A549 (cell line): ENCODE results near the gene ABHD12. TPM values are rescaled to one million over a fixed set of nuclear protein-coding genes. Genes with fewer than 3 reads are reported as not detected.

Experiments
- ATAC-seq, 2 experiments: fragments of 200-7000 bp in 1 of 2; fragments of >200 bp in 1 of 2; cut with Nextera tagmentation in 1 of 2; cut with Tn5 transposase in 1 of 2; 3 replicates each; pipeline versions ENCODE4 v1.8.0 to v1.9.1; 2018 to 2020; ENCODE audit warnings: mild to moderate bottlenecking in 1 of 2, moderate library complexity in 1 of 2
- CTCF ChIA-PET: fragments of 300-600 bp; sonication (Branson Sonifier 250); formaldehyde crosslinking; extraction: SDS; loops from one replicate; lab custom pipeline; 2021; ENCODE audit warnings: antibody characterized with exemption, inconsistent platforms; lab: Yijun Ruan, JAX
- POLR2A ChIA-PET: fragments of 350-600 bp; formaldehyde crosslinking; extraction: SDS; loops from one replicate; lab custom pipeline; 2021; ENCODE audit warnings: antibody characterized with exemption, inconsistent platforms; lab: Yijun Ruan, JAX
- DNase-seq, 2 experiments: peaks; one replicate each; pipeline versions ENCODE4 v3.0.0 to v3.0.0-alpha.2; 2011 to 2016; ENCODE audit warnings: low read depth in 1 of 2, low spot score in 1 of 2
- FAIRE-seq: peaks from 2 replicates; lab custom pipeline; 2011; peaks lifted over from hg19 to GRCh38; lab: Jason Lieb, UNC
- H3K27ac ChIP-seq, 2 experiments: fragments of >200 bp; sonication (Bioruptor Twin); formaldehyde crosslinking; 3 replicates each; pipeline ENCODE4 v1.5.1; 2016 to 2017
- H3K4me1 ChIP-seq: fragments of >200 bp; sonication (Bioruptor Twin); formaldehyde crosslinking; 3 replicates; pipeline ENCODE4 v1.6.1; 2016
- H3K4me2 ChIP-seq: fragments of >200 bp; sonication (Bioruptor Twin); formaldehyde crosslinking; 3 replicates; pipeline ENCODE4 v1.6.1; 2016
- H3K4me3 ChIP-seq: fragments of >200 bp; sonication (Bioruptor Twin); formaldehyde crosslinking; 3 replicates; pipeline ENCODE4 v1.5.1; 2016
- H3K9me3 ChIP-seq: fragments of >200 bp; sonication (Bioruptor Twin); formaldehyde crosslinking; 3 replicates; pipeline ENCODE4 v1.6.1; 2016
- BHLHE40 ChIP-seq: IDR thresholded peaks from 2 replicates; pipeline ENCODE4 v1.6.1; 2012; ENCODE audit warnings: low read depth, low read length, inconsistent platforms
- CBX8 ChIP-seq: fragments of 200-600 bp; sonication (generic); IDR thresholded peaks from 2 replicates; pipeline ENCODE4 v1.6.1; 2016
- EHMT2 ChIP-seq: fragments of 200-600 bp; sonication (generic); IDR thresholded peaks from 2 replicates; pipeline ENCODE4 v1.6.1; 2016; ENCODE audit warnings: antibody characterized with exemption, low read depth, mild to moderate bottlenecking, moderate library complexity
- EP300 ChIP-seq, 2 experiments: fragments of >200 bp; sonication (Bioruptor Twin); formaldehyde crosslinking; IDR thresholded peaks; 2 replicates in 1 of 2; 3 replicates in 1 of 2; pipeline ENCODE4 v1.6.1; 2016 to 2017
- FOSL2 ChIP-seq, 2 experiments: fragments of 450-650 bp in 1 of 2; fragments of >200 bp in 1 of 2; sonication (Bioruptor Twin) in 1 of 2; formaldehyde crosslinking; IDR thresholded peaks; 2 replicates each; pipeline versions ENCODE4 v1.5.0 to v1.6.1; 2016 to 2020; ENCODE audit warnings: mild to moderate bottlenecking in 1 of 2, moderate library complexity in 1 of 2
- FOXS1 ChIP-seq: fragments of 250-450 bp; sonication (Bioruptor Pico); IDR thresholded peaks from 2 replicates; pipeline ENCODE4 v1.5.0; 2020; ENCODE audit warnings: mild to moderate bottlenecking, moderate library complexity
- HOXB5 ChIP-seq: fragments of 250-450 bp; sonication (Bioruptor Pico); IDR thresholded peaks from 2 replicates; pipeline ENCODE4 v1.5.0; 2020; ENCODE audit warnings: mild to moderate bottlenecking, moderate library complexity
- JUNB ChIP-seq: fragments of >200 bp; sonication (Bioruptor Twin); formaldehyde crosslinking; IDR thresholded peaks from 2 replicates; pipeline ENCODE4 v1.6.1; 2016
- KDM1A ChIP-seq: fragments of 200-600 bp; sonication (generic); IDR thresholded peaks from 2 replicates; pipeline ENCODE4 v1.6.1; 2016; ENCODE audit warnings: low read depth, mild to moderate bottlenecking
- MAFK ChIP-seq: fragments of 450-650 bp; IDR thresholded peaks from 2 replicates; pipeline ENCODE4 v1.6.1; 2014; ENCODE audit not compliant: partially characterized antibody
- MAZ ChIP-seq: fragments of 150-350 bp; IDR thresholded peaks from 2 replicates; pipeline ENCODE4 v1.6.1; 2014; ENCODE audit warnings: antibody characterized with exemption, low read depth, low read length, borderline replicate concordance
- PHF8 ChIP-seq: fragments of 200-600 bp; sonication (generic); IDR thresholded peaks from 2 replicates; pipeline ENCODE4 v1.6.1; 2016; ENCODE audit warnings: low read depth, mild to moderate bottlenecking, antibody characterized with exemption, moderate library complexity, borderline replicate concordance
- POLR2A ChIP-seq: IDR thresholded peaks from 2 replicates; pipeline ENCODE4 v1.6.1; 2012; ENCODE audit warnings: mild to moderate bottlenecking, low read length
- POLR2AphosphoS2 ChIP-seq: conservative IDR thresholded peaks from 2 replicates; pipeline ENCODE4 v1.6.1; 2012; ENCODE audit warnings: low read length, improper control_type of control experiment, inconsistent platforms
- RARB ChIP-seq: fragments of 250-450 bp; sonication (Bioruptor Pico); IDR thresholded peaks from 2 replicates; pipeline ENCODE4 v1.8.0; 2021; ENCODE audit warnings: mild to moderate bottlenecking, moderate library complexity
- SMC3 ChIP-seq: fragments of >200 bp; sonication (Bioruptor Twin); formaldehyde crosslinking; IDR thresholded peaks from 3 replicates; pipeline ENCODE4 v1.6.1; 2018; ENCODE audit warnings: inconsistent platforms
- ZC3H11A ChIP-seq: fragments of 450-650 bp; IDR thresholded peaks from 2 replicates; pipeline ENCODE4 v1.6.1; 2014; ENCODE audit warnings: antibody characterized with exemption, mild to moderate bottlenecking
- ZFP36 ChIP-seq: fragments of 450-650 bp; IDR thresholded peaks from 2 replicates; pipeline ENCODE4 v1.6.1; 2014; ENCODE audit warnings: borderline replicate concordance; ENCODE audit not compliant: partially characterized antibody
- WGBS: methylation state at CpG from one replicate; pipeline ENCODE4 v1.1.6; 2017; ENCODE audit errors: missing lambda C conversion rate; 5-methylcytosine and 5-hydroxymethylcytosine counted together
- polyA plus RNA-seq, 4 experiments: library from polyadenylated mRNA; depleted of rRNA in 3 of 4; stranded (reverse); fragments of >200 nt; fragmentation: RNase III in 1 of 4; extraction: RNeasy Plus Mini Kit Qiagen cat#74134 plus additional on column Dnase treatment in 1 of 4; gene quantifications; 2 replicates in 3 of 4; 3 replicates in 1 of 4; pipeline ENCODE4 v1.2.3, GENCODE V29; 2011 to 2017
- TF ChIP-seq, protein P1 (sequence below): fragments of 200-600 bp; sonication (generic); IDR thresholded peaks from 2 replicates; pipeline ENCODE4 v1.6.1; 2016; ENCODE audit warnings: antibody characterized with exemption, mild to moderate bottlenecking, moderate library complexity
- TF ChIP-seq, protein P2 (sequence below): IDR thresholded peaks from 2 replicates; pipeline ENCODE4 v1.6.1; 2012
- TF ChIP-seq, protein P3 (sequence below): fragments of 450-650 bp; IDR thresholded peaks from 2 replicates; pipeline ENCODE4 v1.6.1; 2014; ENCODE audit warnings: antibody characterized with exemption
- TF ChIP-seq, protein P4 (sequence below): fragments of >200 bp; sonication (Bioruptor Twin); formaldehyde crosslinking; IDR thresholded peaks from 2 replicates; pipeline ENCODE4 v1.6.1; 2016

Gene ABHD12
- polyA plus RNA-seq, 2 of the 4 experiments (the other 2 are of a cell fraction), result 54.3 to 101 TPM

DNA sequence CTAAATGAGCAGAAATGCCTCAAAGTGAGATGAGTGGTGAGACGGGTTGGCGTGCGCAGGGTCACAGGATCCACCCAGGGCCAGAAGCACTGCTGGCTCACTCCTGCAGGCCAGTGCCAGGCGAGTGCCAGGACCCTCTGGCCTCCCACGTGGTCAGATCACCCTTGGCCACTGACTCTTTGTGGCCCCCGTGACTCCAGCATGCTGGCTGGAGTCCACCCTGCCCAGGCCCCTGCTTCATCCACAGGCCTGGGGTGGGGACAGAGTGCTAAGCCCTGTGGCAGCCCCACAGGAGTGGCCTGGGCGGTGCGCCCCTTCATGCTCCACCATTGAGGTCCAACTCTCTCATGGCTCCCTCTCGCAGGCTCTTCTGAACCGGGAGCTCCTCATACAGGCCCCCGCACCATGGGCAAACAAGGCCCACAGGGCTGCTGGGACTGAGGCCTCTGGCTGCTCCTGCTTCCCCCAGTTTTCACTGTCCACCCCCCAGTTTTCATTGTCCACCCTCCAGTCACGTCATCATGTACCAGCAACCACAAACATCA is 61.6 kb downstream of the ABHD12 start:
- FAIRE-seq, result no peak
- no peak overlapping the region for H3K4me3 ChIP-seq
- ChIA-PET POLR2A (interaction anchor here (0.6 kb wide), 1 partner anchor 62 kb away, joined by 3 read pairs; the partner anchor contains the start of gene ABHD12), CTCF (interaction anchor here (1.1 to 1.9 kb wide), 3 partner anchors 13 to 335 kb away, joined by 3 to 6 read pairs (median 4); no protein-coding TSS in a partner anchor)
- no peaks in the 10 kb centered on the region for H3K9me3 ChIP-seq
- DNase-seq, result no peak
- WGBS, result 92% methylated on average over 12 of the region's 12 CpGs
- no peak overlapping the region for H3K4me2 ChIP-seq
- no peak overlapping the region; a peak in 1 of 6 replicates for H3K27ac ChIP-seq
- peaks cover 8% of the 10 kb centered on the region; the same call in 1 of the 3 replicates for H3K4me1 ChIP-seq
- TF ChIP-seq, protein P1, sequence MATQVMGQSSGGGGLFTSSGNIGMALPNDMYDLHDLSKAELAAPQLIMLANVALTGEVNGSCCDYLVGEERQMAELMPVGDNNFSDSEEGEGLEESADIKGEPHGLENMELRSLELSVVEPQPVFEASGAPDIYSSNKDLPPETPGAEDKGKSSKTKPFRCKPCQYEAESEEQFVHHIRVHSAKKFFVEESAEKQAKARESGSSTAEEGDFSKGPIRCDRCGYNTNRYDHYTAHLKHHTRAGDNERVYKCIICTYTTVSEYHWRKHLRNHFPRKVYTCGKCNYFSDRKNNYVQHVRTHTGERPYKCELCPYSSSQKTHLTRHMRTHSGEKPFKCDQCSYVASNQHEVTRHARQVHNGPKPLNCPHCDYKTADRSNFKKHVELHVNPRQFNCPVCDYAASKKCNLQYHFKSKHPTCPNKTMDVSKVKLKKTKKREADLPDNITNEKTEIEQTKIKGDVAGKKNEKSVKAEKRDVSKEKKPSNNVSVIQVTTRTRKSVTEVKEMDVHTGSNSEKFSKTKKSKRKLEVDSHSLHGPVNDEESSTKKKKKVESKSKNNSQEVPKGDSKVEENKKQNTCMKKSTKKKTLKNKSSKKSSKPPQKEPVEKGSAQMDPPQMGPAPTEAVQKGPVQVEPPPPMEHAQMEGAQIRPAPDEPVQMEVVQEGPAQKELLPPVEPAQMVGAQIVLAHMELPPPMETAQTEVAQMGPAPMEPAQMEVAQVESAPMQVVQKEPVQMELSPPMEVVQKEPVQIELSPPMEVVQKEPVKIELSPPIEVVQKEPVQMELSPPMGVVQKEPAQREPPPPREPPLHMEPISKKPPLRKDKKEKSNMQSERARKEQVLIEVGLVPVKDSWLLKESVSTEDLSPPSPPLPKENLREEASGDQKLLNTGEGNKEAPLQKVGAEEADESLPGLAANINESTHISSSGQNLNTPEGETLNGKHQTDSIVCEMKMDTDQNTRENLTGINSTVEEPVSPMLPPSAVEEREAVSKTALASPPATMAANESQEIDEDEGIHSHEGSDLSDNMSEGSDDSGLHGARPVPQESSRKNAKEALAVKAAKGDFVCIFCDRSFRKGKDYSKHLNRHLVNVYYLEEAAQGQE, result no peak
- TF ChIP-seq ZC3H11A, result no peak
- TF ChIP-seq, protein P2, sequence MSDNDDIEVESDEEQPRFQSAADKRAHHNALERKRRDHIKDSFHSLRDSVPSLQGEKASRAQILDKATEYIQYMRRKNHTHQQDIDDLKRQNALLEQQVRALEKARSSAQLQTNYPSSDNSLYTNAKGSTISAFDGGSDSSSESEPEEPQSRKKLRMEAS, result no peak
- no peak for TF ChIP-seq SMC3
- TF ChIP-seq JUNB, result no peak
- TF ChIP-seq EHMT2, result no peak
- TF ChIP-seq, protein P3, sequence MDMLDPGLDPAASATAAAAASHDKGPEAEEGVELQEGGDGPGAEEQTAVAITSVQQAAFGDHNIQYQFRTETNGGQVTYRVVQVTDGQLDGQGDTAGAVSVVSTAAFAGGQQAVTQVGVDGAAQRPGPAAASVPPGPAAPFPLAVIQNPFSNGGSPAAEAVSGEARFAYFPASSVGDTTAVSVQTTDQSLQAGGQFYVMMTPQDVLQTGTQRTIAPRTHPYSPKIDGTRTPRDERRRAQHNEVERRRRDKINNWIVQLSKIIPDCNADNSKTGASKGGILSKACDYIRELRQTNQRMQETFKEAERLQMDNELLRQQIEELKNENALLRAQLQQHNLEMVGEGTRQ, result no peak
- no peak for TF ChIP-seq POLR2AphosphoS2
- no peak for TF ChIP-seq FOXS1
- ATAC-seq, result no peak; a peak in 1 of 6 replicates

DNA sequence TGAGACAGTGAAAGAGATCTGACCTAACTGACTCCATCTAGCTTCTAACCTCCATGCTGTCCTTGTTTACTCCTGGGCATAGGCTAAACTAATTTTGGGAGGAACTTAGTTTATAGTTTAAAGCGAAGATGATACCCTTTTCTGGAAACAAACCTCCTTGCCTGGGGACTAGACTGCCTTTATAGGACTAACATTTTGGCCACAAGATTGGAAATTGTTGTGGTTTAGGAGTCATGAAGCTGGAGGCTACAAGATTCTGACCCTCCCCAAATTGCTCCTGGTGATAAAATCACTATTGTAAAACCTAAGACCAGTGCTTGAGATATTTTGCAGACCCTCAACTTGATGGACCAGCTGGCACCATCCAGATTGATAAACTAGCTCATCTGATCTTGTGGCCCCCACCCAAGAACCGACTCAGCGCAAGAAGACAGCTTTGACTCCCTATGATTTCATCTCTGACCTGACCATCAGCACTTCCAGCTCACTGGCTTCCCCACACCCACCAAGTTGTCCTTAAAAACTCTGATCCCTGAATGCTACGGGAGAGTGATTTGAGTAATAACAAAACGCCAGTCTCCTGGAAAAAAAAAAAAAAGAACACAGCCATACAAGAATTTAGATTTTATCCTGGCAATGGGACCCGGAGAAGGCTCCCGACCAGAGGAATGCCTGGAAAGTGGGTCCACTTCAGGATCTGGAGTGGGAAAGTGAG is 63.0 kb downstream of the ABHD12 start:
- no peak for TF ChIP-seq ZFP36
- no peak for TF ChIP-seq EP300 (IDR thresholded peaks at IDR 0.05)
- TF ChIP-seq MAZ, result no peak
- TF ChIP-seq CBX8, result no peak
- no peak for TF ChIP-seq HOXB5
- no peak for TF ChIP-seq FOXS1
- TF ChIP-seq PHF8, result no peak
- TF ChIP-seq, protein P4, sequence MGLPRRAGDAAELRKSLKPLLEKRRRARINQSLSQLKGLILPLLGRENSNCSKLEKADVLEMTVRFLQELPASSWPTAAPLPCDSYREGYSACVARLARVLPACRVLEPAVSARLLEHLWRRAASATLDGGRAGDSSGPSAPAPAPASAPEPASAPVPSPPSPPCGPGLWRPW, result no peak
- no peak for TF ChIP-seq FOSL2 (IDR thresholded peaks at IDR 0.05)
- no peak for TF ChIP-seq FOSL2 (CRISPR knock-in tag; IDR thresholded peaks at IDR 0.05)
- TF ChIP-seq MAFK, result no peak
- TF ChIP-seq RARB (CRISPR knock-in tag), result no peak
- TF ChIP-seq KDM1A, result no peak
- TF ChIP-seq POLR2A, result no peak
- TF ChIP-seq BHLHE40, result no peak
- TF ChIP-seq JUNB, result no peak
- Histone ChIP-seq H3K9me3 (no peaks in the 10 kb centered on the region), H3K4me1 (peaks cover 8% of the 10 kb centered on the region; the same call in 1 of the 3 replicates), H3K4me3 (no peak overlapping the region), H3K4me2 (no peak overlapping the region), H3K27ac (no peak overlapping the region)
- ATAC-seq (no peak), FAIRE-seq (no peak), DNase-seq (no peak)
- CTCF ChIA-PET, result interaction anchor here (0.7 to 3.4 kb wide), 7 partner anchors 8 to 334 kb away, joined by 3 to 21 read pairs (median 5); no protein-coding TSS in a partner anchor
- POLR2A ChIA-PET, result interaction anchor here (0.7 kb wide), 1 partner anchor 14 kb away, joined by 3 read pairs; no protein-coding TSS in a partner anchor
- 86% methylated on average over 7 of the region's 7 CpGs for WGBS
